Right lobe of liver (tissue), 4 donors: Measurements from ENCODE around the gene PPP5C.

Experiments
- POLR2A ChIP-seq: fragments of 450-650 bp; IDR thresholded peaks from one replicate; pipeline ENCODE4 v1.6.1; 2017; ENCODE audit warnings: antibody characterized with exemption, mild to moderate bottlenecking
- TF ChIP-seq, protein P1 (sequence below), 4 donors: fragments of 200-600 bp in 3 of 4; fragments of 450-650 bp in 1 of 4; IDR thresholded peaks; one replicate each; pipeline versions ENCODE4 v1.5.1 to v1.8.0; 2016 to 2022; ENCODE audit warnings: antibody characterized with exemption in 4 of 4, mild to moderate bottlenecking in 2 of 4
- donor health status: DM: no; HTN: no; CAD: no.
- donor health status: DM: no; HTN: no; CAD: no.
- donor health status: DM: no; HTN: yes; CAD: no.

- TF ChIP-seq POLR2A: no peak
- TF ChIP-seq, protein P1, sequence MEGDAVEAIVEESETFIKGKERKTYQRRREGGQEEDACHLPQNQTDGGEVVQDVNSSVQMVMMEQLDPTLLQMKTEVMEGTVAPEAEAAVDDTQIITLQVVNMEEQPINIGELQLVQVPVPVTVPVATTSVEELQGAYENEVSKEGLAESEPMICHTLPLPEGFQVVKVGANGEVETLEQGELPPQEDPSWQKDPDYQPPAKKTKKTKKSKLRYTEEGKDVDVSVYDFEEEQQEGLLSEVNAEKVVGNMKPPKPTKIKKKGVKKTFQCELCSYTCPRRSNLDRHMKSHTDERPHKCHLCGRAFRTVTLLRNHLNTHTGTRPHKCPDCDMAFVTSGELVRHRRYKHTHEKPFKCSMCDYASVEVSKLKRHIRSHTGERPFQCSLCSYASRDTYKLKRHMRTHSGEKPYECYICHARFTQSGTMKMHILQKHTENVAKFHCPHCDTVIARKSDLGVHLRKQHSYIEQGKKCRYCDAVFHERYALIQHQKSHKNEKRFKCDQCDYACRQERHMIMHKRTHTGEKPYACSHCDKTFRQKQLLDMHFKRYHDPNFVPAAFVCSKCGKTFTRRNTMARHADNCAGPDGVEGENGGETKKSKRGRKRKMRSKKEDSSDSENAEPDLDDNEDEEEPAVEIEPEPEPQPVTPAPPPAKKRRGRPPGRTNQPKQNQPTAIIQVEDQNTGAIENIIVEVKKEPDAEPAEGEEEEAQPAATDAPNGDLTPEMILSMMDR (IDR thresholded peaks at IDR 0.05): no peak
Observed at GRCh38 chr19:46347985-46348384, 1.1 kb downstream of the PPP5C start.
